ENCODE data around the gene XYLT2. TPM values are rescaled to one million over a fixed set of nuclear protein-coding genes. Genes with fewer than 3 reads are reported as not detected.

Gene XYLT2
- total and polyA plus RNA-seq, 2 of the 8 experiments (the other 6 are each of a cell fraction or from before 2014, with no cell fraction given), result 28.0 to 29.9 TPM

GRCh38 chr17:50331085-50331791 lies 14.7 kb upstream of the XYLT2 start:
- H3K4ac ChIP-seq (replicated peaks; ENCODE audit: insufficient read length, low read depth, low read length), result no peak overlapping the region
- H3K4me2 ChIP-seq (ENCODE audit: insufficient read depth in 1 of 2, low read depth in 2 of 2, low read length in 2 of 2), result no peak overlapping the region
- no peak overlapping the region for H4K5ac ChIP-seq (ENCODE audit: insufficient read length, low read depth, low read length)
- no peak overlapping the region for H2AK5ac ChIP-seq (ENCODE audit: low read depth, low read length)
- H3K4me1 ChIP-seq (replicated peaks in 1 of 4; ENCODE audit: control insufficient read depth in 3 of 4, insufficient read depth in 4 of 4, low read length in 3 of 4), result peaks cover 0 to 2% (median 0%) of the 10 kb centered on the region in 4 experiments; a peak in 1 of 7 replicates
- H3K14ac ChIP-seq (ENCODE audit: insufficient read length), result no peak overlapping the region
- H3K27me3 ChIP-seq (replicated peaks in 1 of 4; ENCODE audit: control insufficient read depth in 3 of 4, extremely low read depth in 1 of 4, insufficient read depth in 3 of 4, low read length in 3 of 4), result no peaks in the 10 kb centered on the region
- no peak overlapping the region for H3K27ac ChIP-seq (ENCODE audit: low read depth, low read length)
- H3K9ac ChIP-seq (replicated peaks in 1 of 4; ENCODE audit: extremely low read depth in 1 of 4, low read depth in 3 of 4, low read length in 3 of 4), result no peak overlapping the region
- H4K20me1 ChIP-seq (replicated peaks in 1 of 2; ENCODE audit: control insufficient read depth in 1 of 2, insufficient read depth in 2 of 2, low read length in 2 of 2), result no peaks in the 10 kb centered on the region
- no peak overlapping the region for H3K18ac ChIP-seq (ENCODE audit: extremely low read depth, low read length)
- no peak overlapping the region for H2BK120ac ChIP-seq (replicated peaks; ENCODE audit: low read depth, low read length)
- no peaks in the 10 kb centered on the region for H3K36me3 ChIP-seq (ENCODE audit: control insufficient read depth in 2 of 4, insufficient read depth in 4 of 4, low read length in 3 of 4)
- H3K23me2 ChIP-seq (ENCODE audit: low read depth, low read length), result no peaks in the 10 kb centered on the region
- DNase-seq (ENCODE audit: low read depth in 1 of 2, low spot score in 2 of 2) (no peak), FAIRE-seq (no peak)
- H2BK12ac ChIP-seq (ENCODE audit: low read depth, low read length), result no peak overlapping the region
- H4K91ac ChIP-seq (replicated peaks; ENCODE audit: insufficient read length, low read length), result no peak overlapping the region
- ChIA-PET CTCF (ENCODE audit: partially characterized antibody) (interaction anchor here (0.7 to 5.4 kb wide), 9 partner anchors 8 to 297 kb away, joined by 3 to 27 read pairs (median 4); partner anchors contain the start of gene COL1A1), POLR2A (ENCODE audit: partially characterized antibody) (interaction anchor here (0.7 to 1.2 kb wide), 3 partner anchors 11 to 124 kb away, joined by 3 to 4 read pairs (median 3); no protein-coding TSS in a partner anchor)
- no peak overlapping the region for H2BK5ac ChIP-seq (ENCODE audit: low read depth, low read length)
- no peak overlapping the region; the same call in 1 of the 2 replicates for H4K8ac ChIP-seq (ENCODE audit: extremely low read depth, insufficient read depth, low read length)
- no peak overlapping the region for H3K4me3 ChIP-seq (ENCODE audit: extremely low read depth in 1 of 4, insufficient read depth in 2 of 4, low read depth in 3 of 4, low read length in 4 of 4)
- H2BK20ac ChIP-seq (ENCODE audit: low read length), result no peak overlapping the region
- WGBS, 2 experiments (ENCODE audit: extremely low coverage in 1 of 2, insufficient coverage in 1 of 2, insufficient read length in 1 of 2, insufficient replicate concordance in 2 of 2, low coverage in 1 of 2, low lambda C conversion rate in 2 of 2, missing lambda C conversion rate in 1 of 2), result 76% methylated on average over 4 of the region's 4 CpGs; no CpG with 5 or more reads in 1 of the 2 experiments
- no peaks in the 10 kb centered on the region for H3K79me2 ChIP-seq (ENCODE audit: control insufficient read depth in 1 of 2, insufficient read depth in 2 of 2, low read length in 2 of 2)
- no peak overlapping the region for H2BK15ac ChIP-seq (ENCODE audit: low read length)
- no peaks in the 10 kb centered on the region for H3K9me3 ChIP-seq (ENCODE audit: insufficient read depth in 2 of 2, low read depth in 1 of 2, low read length in 1 of 2)
- H3K79me1 ChIP-seq (ENCODE audit: low read depth, low read length), result no peaks in the 10 kb centered on the region
- no peak overlapping the region for H2AFZ ChIP-seq (ENCODE audit: low read length)
- no peak overlapping the region for H3K23ac ChIP-seq (ENCODE audit: insufficient read length)
- H3K56ac ChIP-seq (replicated peaks; ENCODE audit: insufficient read length, low read depth, low read length), result no peak overlapping the region
- no peak for TF ChIP-seq CBX8 (IDR thresholded peaks at IDR 0.05; ENCODE audit: borderline replicate concordance, low read depth, low read length)
- no peak for TF ChIP-seq BRCA1 (IDR thresholded peaks at IDR 0.05; ENCODE audit: low read depth, low read length)
- no peak for TF ChIP-seq KDM1A (IDR thresholded peaks at IDR 0.05; ENCODE audit: borderline replicate concordance, low read length)
- TF ChIP-seq SIN3A (conservative IDR thresholded peaks at IDR 0.05 in 1 of 2, IDR thresholded peaks at IDR 0.05 in 1 of 2; ENCODE audit: low read depth in 1 of 2, low read length in 2 of 2), result no peak
- no peak for TF ChIP-seq ZNF274 (IDR thresholded peaks at IDR 0.05; ENCODE audit: borderline replicate concordance, extremely low read depth, low read length)
- no peak for TF ChIP-seq SAP30 (IDR thresholded peaks at IDR 0.05; ENCODE audit: insufficient read depth, insufficient replicate concordance, low read length)
- no peak for TF ChIP-seq PHF8 (conservative IDR thresholded peaks at IDR 0.05; ENCODE audit: low read depth, low read length)
- no peak for TF ChIP-seq ASH2L (IDR thresholded peaks at IDR 0.05; ENCODE audit: low read length)
- no peak for TF ChIP-seq TBP (IDR thresholded peaks at IDR 0.05; ENCODE audit: low read depth, low read length)
- TF ChIP-seq RBBP5 (IDR thresholded peaks at IDR 0.05; ENCODE audit: borderline replicate concordance, low read depth, low read length), result no peak
- TF ChIP-seq JUN (IDR thresholded peaks at IDR 0.05; ENCODE audit: low read depth, low read length), result no peak
- no peak for TF ChIP-seq HDAC6 (IDR thresholded peaks at IDR 0.05; ENCODE audit: low read depth, low read length)
